HepG2 (cell line): Measurements from ENCODE around the gene PCAT7. TPM values are rescaled to one million over a fixed set of nuclear protein-coding genes. Genes with fewer than 3 reads are reported as not detected.

Source experiments
- ATAC-seq: fragments of 200-7000 bp; cut with Tn5 transposase; 3 replicates; pipeline ENCODE4 v1.9.1; 2020; ENCODE audit warnings: mild to moderate bottlenecking, moderate library complexity
- BruUV-seq: library from RNA; stranded (reverse); fragments of 400-500 nt; replicated peaks from 2 replicates; lab custom pipeline; 2021; lab: Mats Ljungman, UMichigan
- CTCF ChIA-PET: fragments of 300-600 bp; formaldehyde crosslinking; extraction: SDS; loops from one replicate; lab custom pipeline; 2021; ENCODE audit warnings: low total read pairs, inconsistent platforms, low intra/inter-chr PET ratio; lab: Yijun Ruan, JAX
- POLR2A ChIA-PET: fragments of 350-600 bp; sonication (Branson Sonifier 250); formaldehyde crosslinking; loops from one replicate; lab custom pipeline; 2020; ENCODE audit warnings: antibody characterized with exemption, inconsistent platforms; lab: Yijun Ruan, JAX
- DNase-seq: peaks from one replicate; pipeline ENCODE4 v3.0.0-alpha.2; 2015; ENCODE audit warnings: low spot score
- FAIRE-seq: peaks from 3 replicates; lab custom pipeline; 2011; peaks lifted over from hg19 to GRCh38; lab: Jason Lieb, UNC
- H2AFZ ChIP-seq: one replicate; pipeline ENCODE4 v1.6.1; 2011; ENCODE audit warnings: low read length, inconsistent platforms
- H3K27ac ChIP-seq: fragments of 300-600 bp; 3 replicates; pipeline ENCODE4 v1.8.0; 2011; ENCODE audit warnings: mixed run types, mild to moderate bottlenecking, mixed read lengths, low read length, inconsistent platforms; ENCODE audit not compliant: insufficient read depth; ENCODE audit errors: extremely low read length
- H3K27me3 ChIP-seq, 2 experiments: fragments of 200-600 bp in 1 of 2; 2 replicates in 1 of 2; 3 replicates in 1 of 2; pipeline versions ENCODE4 v1.6.0 to v1.8.0; 2011; ENCODE audit warnings: low read length in 2 of 2, mild to moderate bottlenecking in 2 of 2, moderate library complexity in 2 of 2, inconsistent platforms in 1 of 2; ENCODE audit not compliant: insufficient read depth in 2 of 2, control insufficient read depth in 1 of 2
- H3K36me3 ChIP-seq, 2 experiments: fragments of 200-600 bp in 1 of 2; replicated peaks in 1 of 2; 2 replicates in 1 of 2; 3 replicates in 1 of 2; pipeline versions ENCODE4 v1.5.1 to v1.8.0; 2011; ENCODE audit warnings: low read length in 2 of 2, inconsistent platforms in 1 of 2; ENCODE audit not compliant: insufficient read depth in 2 of 2, control insufficient read depth in 1 of 2
- H3K4me1 ChIP-seq: 2 replicates; pipeline ENCODE4 v1.5.1; 2012; ENCODE audit warnings: low read length, inconsistent platforms; ENCODE audit not compliant: insufficient read depth
- H3K4me2 ChIP-seq: 2 replicates; pipeline ENCODE4 v1.6.0; 2011; ENCODE audit warnings: low read depth, low read length, inconsistent platforms
- H3K4me3 ChIP-seq, 3 experiments: fragments of 200-600 bp in 1 of 3; sonication (generic), shearing (Covaris generic) in 1 of 3; replicated peaks in 1 of 3; 2 replicates each; pipeline ENCODE4 v1.5.1; 2011 to 2016; ENCODE audit warnings: low read length in 3 of 3, inconsistent platforms in 2 of 3, low read depth in 2 of 3, mild to moderate bottlenecking in 2 of 3, control low read depth in 1 of 3, mixed read lengths in 1 of 3; ENCODE audit not compliant: insufficient read depth in 1 of 3
- H3K79me2 ChIP-seq: one replicate; pipeline ENCODE4 v1.6.1; 2011; ENCODE audit warnings: low read length, inconsistent platforms; ENCODE audit not compliant: insufficient read depth
- H3K9ac ChIP-seq: 2 replicates; pipeline ENCODE4 v1.6.0; 2011; ENCODE audit warnings: mild to moderate bottlenecking, low read depth, low read length, inconsistent platforms; ENCODE audit not compliant: insufficient read depth
- H3K9me3 ChIP-seq: 2 replicates; pipeline ENCODE4 v1.5.1; 2012; ENCODE audit warnings: mild to moderate bottlenecking, low read length
- H4K20me1 ChIP-seq: 2 replicates; pipeline ENCODE4 v1.6.0; 2011; ENCODE audit warnings: inconsistent platforms, mild to moderate bottlenecking, low read length, moderate library complexity; ENCODE audit not compliant: insufficient read depth
- ATAD3A ChIP-seq: sonication (generic); formaldehyde crosslinking; IDR thresholded peaks from 2 replicates; pipeline ENCODE4 v1.4.0; 2020; ENCODE audit warnings: missing genetic modification reagents
- BCL3 ChIP-seq: sonication (generic); formaldehyde crosslinking; IDR thresholded peaks from 2 replicates; pipeline ENCODE4 v1.5.1; 2020; ENCODE audit warnings: mild to moderate bottlenecking, missing genetic modification reagents, moderate library complexity
- CBX5 ChIP-seq: sonication (generic); formaldehyde crosslinking; IDR thresholded peaks from 2 replicates; pipeline ENCODE4 v1.4.0; 2020; ENCODE audit warnings: missing genetic modification reagents, borderline replicate concordance
- FOXK2 ChIP-seq: fragments of 450-650 bp; IDR thresholded peaks from 2 replicates; pipeline ENCODE4 v1.6.1; 2016
- NFATC3 ChIP-seq: sonication (generic); formaldehyde crosslinking; IDR thresholded peaks from 2 replicates; pipeline ENCODE4 v1.5.1; 2020; ENCODE audit warnings: mild to moderate bottlenecking, missing genetic modification reagents
- RAD21 ChIP-seq: fragments of 450-650 bp; formaldehyde crosslinking; IDR thresholded peaks from 2 replicates; pipeline ENCODE4 v1.5.0; 2020; ENCODE audit warnings: mild to moderate bottlenecking
- STAT6 ChIP-seq: sonication (generic); formaldehyde crosslinking; IDR thresholded peaks from 2 replicates; pipeline ENCODE4 v1.4.0; 2020; ENCODE audit warnings: missing genetic modification reagents, mild to moderate bottlenecking, borderline replicate concordance
- SYNCRIP ChIP-seq: fragments of 200-400 bp; formaldehyde crosslinking; IDR thresholded peaks from 2 replicates; pipeline ENCODE4 v1.6.1; 2018; ENCODE audit warnings: mild to moderate bottlenecking, low read depth, low read length; ENCODE audit not compliant: insufficient read depth
- ZFP62 ChIP-seq: sonication (generic); formaldehyde crosslinking; IDR thresholded peaks from 2 replicates; pipeline ENCODE4 v1.4.0; 2020; ENCODE audit warnings: missing genetic modification reagents
- ZNF441 ChIP-seq: sonication (generic); formaldehyde crosslinking; IDR thresholded peaks from 2 replicates; pipeline ENCODE4 v1.7.0; 2021; ENCODE audit warnings: missing genetic modification reagents, borderline replicate concordance
- WGBS: methylation state at CpG from one replicate; pipeline ENCODE4 v1.1.6; 2017; ENCODE audit warnings: low lambda C conversion rate; 5-methylcytosine and 5-hydroxymethylcytosine counted together
- in situ Hi-C: cut with HindIII; loops from 2 replicates; pipeline ENCODE4 v1.10.0; 2017; ENCODE audit warnings: low pct_unique_long_range_greater_than_20kb; ENCODE audit not compliant: extremely low pct_ligation_motif_present
- intact Hi-C: fragments of 100-400 bp; cut with micrococcal nuclease; formaldehyde crosslinking; loops from one replicate; pipeline ENCODE4 v1.10.0; 2022; ENCODE audit not compliant: unreplicated experiment
- polyA plus RNA-seq, 8 experiments: library from polyadenylated mRNA; depleted of rRNA in 3 of 8; stranded (reverse) in 7 of 8; unstranded in 1 of 8; fragments of >200 nt; fragmentation: Illumina TruSeq in 4 of 8; extraction: Trizol in 4 of 8; gene quantifications; 2 replicates each; pipeline versions ENCODE4 v1.2.1 to v1.2.3, GENCODE V29; 2011 to 2016; ENCODE audit warnings: low read depth in 4 of 8, missing spikeins in 1 of 8, mixed read lengths in 1 of 8; ENCODE audit not compliant: insufficient read depth in 1 of 8
- total RNA-seq, 5 experiments: library from RNA; depleted of rRNA; stranded (reverse); fragments of >200 nt; fragmentation: Illumina TruSeq; extraction: Trizol; gene quantifications; 2 replicates each; pipeline ENCODE4 v1.2.3, GENCODE V29; 2016; ENCODE audit warnings: low read depth in 1 of 5
- TF ChIP-seq, protein P1 (sequence below): sonication (generic); formaldehyde crosslinking; conservative IDR thresholded peaks from 2 replicates; pipeline ENCODE4 v1.4.0; 2020; ENCODE audit warnings: mild to moderate bottlenecking, missing genetic modification reagents, moderate library complexity
- TF ChIP-seq, protein P2 (sequence below): sonication (generic); formaldehyde crosslinking; IDR thresholded peaks from 2 replicates; pipeline ENCODE4 v1.4.0; 2020; ENCODE audit warnings: missing genetic modification reagents, borderline replicate concordance

Gene PCAT7
- total and polyA plus RNA-seq, 2 of the 13 experiments (the other 11 are each of a cell fraction or from before 2014, with no cell fraction given) = 2.3 to 3.9 TPM

DNA sequence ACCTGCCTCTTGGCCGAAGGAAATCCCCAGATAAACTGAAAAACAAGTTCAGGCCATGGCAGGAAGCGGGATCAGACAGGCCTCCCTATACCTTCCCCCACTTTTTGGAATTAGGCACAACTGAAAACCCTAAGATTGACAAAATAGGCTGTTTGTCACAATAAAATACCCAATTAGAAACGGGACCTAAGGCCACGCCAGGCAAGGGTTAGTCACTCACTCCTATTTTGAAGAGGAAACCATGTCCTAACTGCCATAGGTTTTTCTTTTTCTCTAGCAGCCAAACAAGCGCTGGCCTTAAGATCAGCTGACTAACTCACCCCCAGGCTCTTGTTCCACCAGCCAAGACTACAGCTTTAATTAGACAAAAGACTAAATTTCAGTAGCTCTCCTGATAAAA, 26.8 kb downstream of the PCAT7 start:
- no peaks in the 10 kb centered on the region for H3K9me3 ChIP-seq
- no TSS peak for BruUV-seq
- no peak overlapping the region for H3K4me3 ChIP-seq
- H3K4me2 ChIP-seq = no peak overlapping the region
- DNase-seq (no peak), FAIRE-seq (no peak), ATAC-seq (no peak)
- in situ Hi-C loops (no loop called here), intact Hi-C loops (no loop called here)
- 51% methylated on average over 5 of the region's 5 CpGs for WGBS
- H3K4me1 ChIP-seq = peaks cover 17% of the 10 kb centered on the region
- H3K36me3 ChIP-seq = no peaks in the 10 kb centered on the region
- no peaks in the 10 kb centered on the region for H4K20me1 ChIP-seq
- ChIA-PET POLR2A (no interaction called here), CTCF (no interaction called here)
- no peak overlapping the region for H3K9ac ChIP-seq
- H3K27me3 ChIP-seq = peaks cover 0 to 7% of the 10 kb centered on the region in 2 experiments; a peak in 2 of 5 replicates
- no peak overlapping the region for H2AFZ ChIP-seq
- H3K79me2 ChIP-seq = no peaks in the 10 kb centered on the region
- H3K27ac ChIP-seq = no peak overlapping the region
- no peak for TF ChIP-seq RAD21 (CRISPR knock-in tag)
- TF ChIP-seq SYNCRIP = no peak
- no peak for TF ChIP-seq CBX5 (CRISPR knock-in tag)
- TF ChIP-seq, protein P1, sequence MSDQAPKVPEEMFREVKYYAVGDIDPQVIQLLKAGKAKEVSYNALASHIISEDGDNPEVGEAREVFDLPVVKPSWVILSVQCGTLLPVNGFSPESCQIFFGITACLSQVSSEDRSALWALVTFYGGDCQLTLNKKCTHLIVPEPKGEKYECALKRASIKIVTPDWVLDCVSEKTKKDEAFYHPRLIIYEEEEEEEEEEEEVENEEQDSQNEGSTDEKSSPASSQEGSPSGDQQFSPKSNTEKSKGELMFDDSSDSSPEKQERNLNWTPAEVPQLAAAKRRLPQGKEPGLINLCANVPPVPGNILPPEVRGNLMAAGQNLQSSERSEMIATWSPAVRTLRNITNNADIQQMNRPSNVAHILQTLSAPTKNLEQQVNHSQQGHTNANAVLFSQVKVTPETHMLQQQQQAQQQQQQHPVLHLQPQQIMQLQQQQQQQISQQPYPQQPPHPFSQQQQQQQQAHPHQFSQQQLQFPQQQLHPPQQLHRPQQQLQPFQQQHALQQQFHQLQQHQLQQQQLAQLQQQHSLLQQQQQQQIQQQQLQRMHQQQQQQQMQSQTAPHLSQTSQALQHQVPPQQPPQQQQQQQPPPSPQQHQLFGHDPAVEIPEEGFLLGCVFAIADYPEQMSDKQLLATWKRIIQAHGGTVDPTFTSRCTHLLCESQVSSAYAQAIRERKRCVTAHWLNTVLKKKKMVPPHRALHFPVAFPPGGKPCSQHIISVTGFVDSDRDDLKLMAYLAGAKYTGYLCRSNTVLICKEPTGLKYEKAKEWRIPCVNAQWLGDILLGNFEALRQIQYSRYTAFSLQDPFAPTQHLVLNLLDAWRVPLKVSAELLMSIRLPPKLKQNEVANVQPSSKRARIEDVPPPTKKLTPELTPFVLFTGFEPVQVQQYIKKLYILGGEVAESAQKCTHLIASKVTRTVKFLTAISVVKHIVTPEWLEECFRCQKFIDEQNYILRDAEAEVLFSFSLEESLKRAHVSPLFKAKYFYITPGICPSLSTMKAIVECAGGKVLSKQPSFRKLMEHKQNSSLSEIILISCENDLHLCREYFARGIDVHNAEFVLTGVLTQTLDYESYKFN (CRISPR knock-in tag) = no peak
- TF ChIP-seq BCL3 (CRISPR knock-in tag) = no peak
- TF ChIP-seq, protein P2, sequence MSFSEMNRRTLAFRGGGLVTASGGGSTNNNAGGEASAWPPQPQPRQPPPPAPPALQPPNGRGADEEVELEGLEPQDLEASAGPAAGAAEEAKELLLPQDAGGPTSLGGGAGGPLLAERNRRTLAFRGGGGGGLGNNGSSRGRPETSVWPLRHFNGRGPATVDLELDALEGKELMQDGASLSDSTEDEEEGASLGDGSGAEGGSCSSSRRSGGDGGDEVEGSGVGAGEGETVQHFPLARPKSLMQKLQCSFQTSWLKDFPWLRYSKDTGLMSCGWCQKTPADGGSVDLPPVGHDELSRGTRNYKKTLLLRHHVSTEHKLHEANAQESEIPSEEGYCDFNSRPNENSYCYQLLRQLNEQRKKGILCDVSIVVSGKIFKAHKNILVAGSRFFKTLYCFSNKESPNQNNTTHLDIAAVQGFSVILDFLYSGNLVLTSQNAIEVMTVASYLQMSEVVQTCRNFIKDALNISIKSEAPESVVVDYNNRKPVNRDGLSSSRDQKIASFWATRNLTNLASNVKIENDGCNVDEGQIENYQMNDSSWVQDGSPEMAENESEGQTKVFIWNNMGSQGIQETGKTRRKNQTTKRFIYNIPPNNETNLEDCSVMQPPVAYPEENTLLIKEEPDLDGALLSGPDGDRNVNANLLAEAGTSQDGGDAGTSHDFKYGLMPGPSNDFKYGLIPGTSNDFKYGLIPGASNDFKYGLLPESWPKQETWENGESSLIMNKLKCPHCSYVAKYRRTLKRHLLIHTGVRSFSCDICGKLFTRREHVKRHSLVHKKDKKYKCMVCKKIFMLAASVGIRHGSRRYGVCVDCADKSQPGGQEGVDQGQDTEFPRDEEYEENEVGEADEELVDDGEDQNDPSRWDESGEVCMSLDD (CRISPR knock-in tag) = no peak
- no peak for TF ChIP-seq STAT6
- no peak for TF ChIP-seq FOXK2
- no peak for TF ChIP-seq ATAD3A (CRISPR knock-in tag)
- no peak for TF ChIP-seq ZFP62
- no peak for TF ChIP-seq ZNF441 (CRISPR knock-in tag)
- TF ChIP-seq NFATC3 (CRISPR knock-in tag) = no peak
